ENCODE measurements around the gene CCDC74A. TPM values are rescaled to one million over a fixed set of nuclear protein-coding genes. Genes with fewer than 3 reads are reported as not detected.

CCDC74A gene
- total RNA-seq, 1 donor from 2014 or later = 1.6 TPM

DNA sequence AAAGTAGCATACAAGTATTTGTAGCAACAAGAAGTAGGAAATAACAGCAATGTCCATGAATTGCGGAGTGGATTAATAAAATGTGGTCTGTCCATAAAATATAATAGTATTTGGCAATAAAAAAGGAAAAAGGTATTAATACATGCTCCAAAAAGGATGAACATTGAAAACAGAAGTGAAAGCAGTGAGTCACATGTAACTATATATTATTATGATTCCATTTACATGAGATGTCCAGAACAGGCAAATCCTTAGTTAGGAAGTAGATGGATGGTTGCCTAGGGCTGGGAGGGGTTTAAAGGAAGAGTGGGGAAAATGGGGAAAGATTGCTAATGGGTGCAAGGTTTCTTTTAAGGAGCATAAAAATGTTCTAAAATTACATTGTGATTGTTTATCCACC is 44.5 kb downstream of the CCDC74A start:
- no peak overlapping the region for H3K4me3 Mint-ChIP-seq
- no peaks in the 10 kb centered on the region for H3K4me1 Mint-ChIP-seq (ENCODE audit: low read depth)
- intact Hi-C loops (cut with micrococcal nuclease) = no loop called here
- DNase-seq (ENCODE audit: low spot score) = no peak
- no peak overlapping the region for H3K27ac Mint-ChIP-seq
- no peaks in the 10 kb centered on the region for H3K9me3 Mint-ChIP-seq
- H3K36me3 Mint-ChIP-seq (ENCODE audit: low read depth) = no peaks in the 10 kb centered on the region
- peaks cover 14% of the 10 kb centered on the region for H3K27me3 Mint-ChIP-seq (ENCODE audit: insufficient read depth)

DNA sequence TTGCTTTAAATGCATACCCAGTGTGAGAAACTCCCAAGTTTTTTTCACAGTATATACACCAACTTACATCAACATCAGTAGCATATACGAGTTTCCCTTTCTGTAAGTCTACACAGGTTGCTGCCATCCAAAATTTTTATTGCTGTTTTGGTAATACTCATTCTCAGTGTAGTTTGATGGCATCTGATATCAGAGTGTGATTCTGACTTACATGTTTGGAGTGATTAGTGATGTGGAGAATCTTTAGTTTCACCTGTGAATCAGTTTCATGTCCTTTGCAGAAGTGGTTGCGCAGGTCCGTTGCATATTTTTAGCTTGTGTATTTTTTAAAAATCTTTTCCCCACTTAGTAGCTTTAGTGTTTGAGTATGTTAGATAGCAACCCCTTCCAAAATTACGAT is 50.1 kb downstream of the CCDC74A start:
- peaks cover 26% of the 10 kb centered on the region for H3K27me3 Mint-ChIP-seq (ENCODE audit: insufficient read depth)
- intact Hi-C loops (cut with micrococcal nuclease) = no loop called here
- no peak overlapping the region for H3K27ac Mint-ChIP-seq
- DNase-seq (ENCODE audit: low spot score) = no peak
- H3K4me1 Mint-ChIP-seq (ENCODE audit: low read depth) = no peaks in the 10 kb centered on the region
- no peak overlapping the region for H3K4me3 Mint-ChIP-seq
- H3K9me3 Mint-ChIP-seq = no peaks in the 10 kb centered on the region
- no peaks in the 10 kb centered on the region for H3K36me3 Mint-ChIP-seq (ENCODE audit: low read depth)

DNA sequence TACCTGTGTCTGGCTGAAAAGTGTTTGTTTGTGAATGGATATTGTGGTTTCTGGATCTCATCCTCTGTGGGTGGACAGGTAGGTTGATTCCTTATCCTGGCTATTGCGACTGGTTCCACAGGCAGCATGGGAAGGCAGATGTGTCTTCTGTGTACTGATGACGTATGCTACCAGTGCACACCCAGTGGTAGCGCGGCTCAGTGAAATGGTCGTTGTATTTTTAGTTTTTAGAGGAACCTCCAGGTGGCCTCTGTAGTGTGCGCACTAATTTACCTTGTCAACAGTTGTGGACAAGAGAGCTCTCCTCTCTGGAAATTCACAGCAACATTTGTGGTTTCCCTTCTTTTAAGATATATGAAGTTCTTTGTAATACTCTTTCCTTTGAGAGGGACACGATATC is 52.5 kb downstream of the CCDC74A start:
- intact Hi-C loops (cut with micrococcal nuclease) = no loop called here
- H3K27ac Mint-ChIP-seq = no peak overlapping the region

More for the DNA sequence above, 52.5 kb downstream of the CCDC74A start:
- Mint-ChIP-seq H3K9me3 (no peaks in the 10 kb centered on the region), H3K4me3 (no peak overlapping the region), H3K4me1 (ENCODE audit: low read depth) (no peaks in the 10 kb centered on the region), H3K27me3 (ENCODE audit: insufficient read depth) (peaks cover 26% of the 10 kb centered on the region), H3K36me3 (ENCODE audit: low read depth) (no peaks in the 10 kb centered on the region)
- no peak for DNase-seq (ENCODE audit: low spot score)

Other genes starting within 250 kb of the CCDC74A start
- not detected in 2 replicates for gene RAB6D, start 163.7 kb upstream of the CCDC74A start, total RNA-seq
- not detected in 2 replicates for gene TUBA3D, start 51.8 kb upstream of the CCDC74A start, total RNA-seq
- gene MZT2A, start 35.5 kb upstream of the CCDC74A start, total RNA-seq = 101 and 110 TPM in 2 replicates